Endodermal cell (in vitro differentiated cells): ENCODE results near the gene NDUFAF2. TPM values are rescaled to one million over a fixed set of nuclear protein-coding genes. Genes with fewer than 3 reads are reported as not detected.

Experiments
- DNase-seq: peaks from one replicate; pipeline ENCODE4 v3.0.0-alpha.2; 2017
- H3K27ac ChIP-seq: 2 replicates; pipeline ENCODE4 v1.5.1; 2013; ENCODE audit warnings: mild to moderate bottlenecking, low read depth, low read length, moderate library complexity
- H3K27me3 ChIP-seq: 2 replicates; pipeline ENCODE4 v1.6.1; 2013; ENCODE audit warnings: mild to moderate bottlenecking, low read length, moderate library complexity; ENCODE audit not compliant: insufficient read depth, control insufficient read depth, poor library complexity, severe bottlenecking
- H3K36me3 ChIP-seq: 2 replicates; pipeline ENCODE4 v1.7.0; 2013; ENCODE audit warnings: mild to moderate bottlenecking, low read length, moderate library complexity; ENCODE audit not compliant: control insufficient read depth, insufficient read depth
- H3K4me1 ChIP-seq: one replicate; pipeline ENCODE4 v1.7.0; 2013; ENCODE audit warnings: low read length; ENCODE audit not compliant: control insufficient read depth, insufficient read depth
- H3K4me3 ChIP-seq: 2 replicates; pipeline ENCODE4 v1.5.1; 2013; ENCODE audit warnings: mild to moderate bottlenecking, low read length, moderate library complexity
- H3K9ac ChIP-seq: 2 replicates; pipeline ENCODE4 v1.6.1; 2013; ENCODE audit warnings: mild to moderate bottlenecking, low read length, moderate library complexity; ENCODE audit not compliant: poor library complexity, severe bottlenecking; ENCODE audit errors: extremely low read depth
- H3K9me3 ChIP-seq: 2 replicates; pipeline ENCODE4 v1.6.1; 2013; ENCODE audit warnings: mild to moderate bottlenecking, low read length, moderate library complexity; ENCODE audit not compliant: control insufficient read depth
- H3K27ac Mint-ChIP-seq: 2 replicates; pipeline ENCODE4 v1.8.0; 2020; ENCODE audit warnings: mixed read lengths
- H3K27me3 Mint-ChIP-seq: 2 replicates; pipeline ENCODE4 v1.8.0; 2021; ENCODE audit warnings: mild to moderate bottlenecking, mixed read lengths; ENCODE audit not compliant: insufficient read depth
- H3K36me3 Mint-ChIP-seq: 2 replicates; pipeline ENCODE4 v1.8.0; 2020; ENCODE audit warnings: low read depth, mixed read lengths
- H3K4me1 Mint-ChIP-seq: 2 replicates; pipeline ENCODE4 v1.8.0; 2020; ENCODE audit warnings: mixed read lengths
- H3K4me3 Mint-ChIP-seq: 2 replicates; pipeline ENCODE4 v1.8.0; 2020; ENCODE audit warnings: mild to moderate bottlenecking, moderate library complexity, mixed read lengths
- H3K9me3 Mint-ChIP-seq: 2 replicates; pipeline ENCODE4 v1.8.0; 2020; ENCODE audit warnings: mild to moderate bottlenecking, mixed read lengths
- CTCF ChIP-seq: fragments of 200-600 bp; sonication (generic); conservative IDR thresholded peaks from 2 replicates; pipeline ENCODE4 v1.5.0; 2021; ENCODE audit warnings: antibody characterized with exemption, mild to moderate bottlenecking
- WGBS, 2 experiments: methylation state at CpG; one replicate each; pipeline versions ENCODE4 v1.1.5 to v1.1.7; 2013; ENCODE audit warnings: missing lambda C conversion rate in 2 of 2, mixed read lengths in 1 of 2; ENCODE audit not compliant: insufficient coverage in 1 of 2, insufficient read length in 1 of 2; 5-methylcytosine and 5-hydroxymethylcytosine counted together
- total RNA-seq, 2 donors: library from RNA; stranded (reverse); fragmentation: NEBNext Ultra II Directional in 1 of 2; extraction: Animal tissue kit (Norgen Biotek cat#: 25700) in 1 of 2; gene quantifications; 2 replicates in 1 of 2; 3 replicates in 1 of 2; pipeline ENCODE4 v1.2.1, GENCODE V29; 2021

Gene NDUFAF2
- total RNA-seq, 2 donors from 2014 or later, result 20.5 to 23.0 TPM

- Mint-ChIP-seq H3K9me3 (peaks cover 2% of the 10 kb centered on the region), H3K36me3 (peaks cover 42% of the 10 kb centered on the region), H3K4me1 (no peaks in the 10 kb centered on the region), H3K27me3 (no peaks in the 10 kb centered on the region), H3K27ac (no peak overlapping the region), H3K4me3 (no peak overlapping the region)
- no peak for DNase-seq
- no peaks in the 10 kb centered on the region for H3K4me1 ChIP-seq
- H3K4me3 ChIP-seq, result no peak overlapping the region
- H3K9me3 ChIP-seq, result no peaks in the 10 kb centered on the region
- H3K9ac ChIP-seq, result no peak overlapping the region
- TF ChIP-seq CTCF, result no peak
- H3K27ac ChIP-seq, result no peak overlapping the region
- H3K36me3 ChIP-seq, result peaks cover 33% of the 10 kb centered on the region
- no peaks in the 10 kb centered on the region for H3K27me3 ChIP-seq
These were observed 28.4 kb upstream of the NDUFAF2 start for GRCh38 chr5:60916646-60917045.

GRCh38 chr5:60918466-60918865 lies 26.5 kb upstream of the NDUFAF2 start:
- Histone ChIP-seq H3K27me3 (no peaks in the 10 kb centered on the region), H3K4me1 (no peaks in the 10 kb centered on the region), H3K36me3 (peaks cover 37% of the 10 kb centered on the region), H3K27ac (no peak overlapping the region), H3K9me3 (no peaks in the 10 kb centered on the region), H3K9ac (no peak overlapping the region), H3K4me3 (no peak overlapping the region)
- no peak for DNase-seq
- Mint-ChIP-seq H3K36me3 (peaks cover 27% of the 10 kb centered on the region), H3K4me3 (no peak overlapping the region), H3K9me3 (peaks cover 2% of the 10 kb centered on the region), H3K4me1 (no peaks in the 10 kb centered on the region), H3K27ac (no peak overlapping the region), H3K27me3 (no peaks in the 10 kb centered on the region)
- no peak for TF ChIP-seq CTCF
- WGBS, 2 experiments, result 89 to 100% methylated on average over 2 of the region's 2 CpGs

- H3K36me3 Mint-ChIP-seq, result peaks cover 12% of the 10 kb centered on the region
These were observed 17.6 kb upstream of the NDUFAF2 start for GRCh38 chr5:60927450-60927849.

More at GRCh38 chr5:60927450-60927849, 17.6 kb upstream of the NDUFAF2 start:
- Mint-ChIP-seq H3K4me3 (no peak overlapping the region), H3K27ac (no peak overlapping the region), H3K4me1 (no peaks in the 10 kb centered on the region), H3K9me3 (no peaks in the 10 kb centered on the region), H3K27me3 (no peaks in the 10 kb centered on the region)
- no peaks in the 10 kb centered on the region for H3K4me1 ChIP-seq
- no peaks in the 10 kb centered on the region for H3K27me3 ChIP-seq
- no peak overlapping the region for H3K4me3 ChIP-seq
- no peaks in the 10 kb centered on the region for H3K9me3 ChIP-seq
- TF ChIP-seq CTCF, result no peak
- DNase-seq, result no peak
- H3K27ac ChIP-seq, result no peak overlapping the region
- no peak overlapping the region for H3K9ac ChIP-seq
- peaks cover 30% of the 10 kb centered on the region for H3K36me3 ChIP-seq
